Peyer's patch (tissue), 4 donors: Measurements from ENCODE around the gene CREB3L2.

Experiments used
- CTCF ChIP-seq, 6 experiments: fragments of 450-650 bp in 4 of 6; fragments of 200-600 bp in 2 of 6; sonication (generic) in 1 of 6; IDR thresholded peaks; one replicate each; pipeline ENCODE4 v1.5.1; 2017 to 2019; ENCODE audit warnings: antibody characterized with exemption in 6 of 6, mild to moderate bottlenecking in 3 of 6, moderate library complexity in 1 of 6
- POLR2A ChIP-seq, 2 donors: fragments of 450-650 bp; IDR thresholded peaks; one replicate each; pipeline ENCODE4 v1.5.1; 2017; ENCODE audit warnings: antibody characterized with exemption in 2 of 2, mild to moderate bottlenecking in 2 of 2, moderate library complexity in 2 of 2

GRCh38 chr7:137829337-137829992 lies 172.4 kb downstream of the CREB3L2 start:
- TF ChIP-seq CTCF (IDR thresholded peaks at IDR 0.05) (no peak), POLR2A (IDR thresholded peaks at IDR 0.05) (no peak)
